Measurements from ENCODE around the gene EYA2.

EYA2 gene

GRCh38 chr20:47080365-47080764 is 185.7 kb downstream of the EYA2 start:
- no peak for DNase-seq

DNA sequence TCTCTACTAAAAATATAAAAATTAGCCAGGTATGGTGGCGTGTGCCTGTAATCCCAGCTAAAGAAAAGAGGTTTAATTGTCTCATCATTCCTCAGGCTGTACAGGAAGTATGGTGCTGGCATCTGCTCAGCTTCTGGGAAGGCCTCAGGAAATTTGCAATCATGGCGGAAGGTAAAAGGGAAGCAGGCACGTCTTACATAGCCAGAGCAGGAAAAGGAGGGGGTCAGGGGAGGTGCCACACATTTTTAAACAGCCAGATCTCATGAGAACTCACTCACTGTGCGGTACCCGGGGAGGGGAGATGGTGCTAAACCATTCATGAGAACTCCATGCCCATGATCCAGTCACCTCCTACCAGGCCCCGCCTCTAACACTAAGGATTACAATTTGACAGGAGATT is 191.7 kb downstream of the EYA2 start:
- DNase-seq: no peak

GRCh38 chr20:47088335-47088734 is 193.7 kb downstream of the EYA2 start:
- DNase-seq: no peak

DNA sequence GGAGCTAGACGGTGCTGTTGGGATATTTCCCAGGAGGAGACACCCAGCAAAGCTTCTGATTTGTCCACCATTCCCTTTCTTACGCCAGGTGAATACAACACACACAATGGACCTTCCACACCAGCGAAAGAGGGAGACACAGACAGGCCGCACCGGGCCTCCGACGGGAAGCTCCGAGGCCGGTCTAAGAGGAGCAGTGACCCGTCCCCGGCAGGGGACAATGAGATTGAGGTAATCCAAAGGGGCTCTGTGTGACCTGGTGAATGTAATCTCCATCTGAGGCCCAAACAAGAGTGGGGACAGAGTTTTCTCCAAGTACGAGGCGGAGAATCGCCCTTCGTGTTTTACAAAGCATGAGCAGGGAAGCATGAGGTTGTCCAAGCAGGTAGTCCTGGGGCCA is 194.5 kb downstream of the EYA2 start:
- DNase-seq: no peak

- DNase-seq: no peak
Measured at GRCh38 chr20:47090835-47091234, 196.2 kb downstream of the EYA2 start.

DNA sequence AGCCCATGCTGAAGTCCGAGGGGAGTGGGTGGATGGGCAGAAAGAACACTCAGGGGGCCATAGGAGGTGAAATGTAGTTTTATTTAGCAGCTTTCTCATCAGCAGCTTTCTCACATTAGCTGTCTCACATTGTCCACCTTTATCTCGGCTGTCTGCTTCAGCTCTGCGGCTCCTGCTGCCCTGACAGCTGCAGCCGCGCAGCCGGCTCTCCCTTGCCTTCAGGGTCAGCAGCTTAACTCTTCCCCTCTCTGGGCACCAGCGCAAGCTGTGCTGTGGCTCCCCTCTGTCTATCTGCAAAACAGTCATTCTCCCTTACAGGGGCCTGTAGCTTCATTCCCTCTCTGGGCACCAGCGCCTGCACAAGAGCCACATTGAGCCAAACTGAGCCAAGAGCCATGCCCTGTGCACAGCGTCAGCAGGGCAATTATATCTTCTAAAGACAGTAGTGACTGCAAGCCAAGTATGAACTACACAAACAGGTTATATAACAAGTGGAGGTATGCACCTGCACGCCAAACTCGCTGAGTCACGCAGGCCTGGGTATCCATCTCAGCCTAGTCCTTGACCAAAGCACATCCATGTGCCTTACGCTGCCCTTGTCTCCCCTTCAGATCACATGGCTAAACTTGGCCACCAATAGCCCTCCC is 198.8 kb downstream of the EYA2 start:
- no peak for DNase-seq

DNA sequence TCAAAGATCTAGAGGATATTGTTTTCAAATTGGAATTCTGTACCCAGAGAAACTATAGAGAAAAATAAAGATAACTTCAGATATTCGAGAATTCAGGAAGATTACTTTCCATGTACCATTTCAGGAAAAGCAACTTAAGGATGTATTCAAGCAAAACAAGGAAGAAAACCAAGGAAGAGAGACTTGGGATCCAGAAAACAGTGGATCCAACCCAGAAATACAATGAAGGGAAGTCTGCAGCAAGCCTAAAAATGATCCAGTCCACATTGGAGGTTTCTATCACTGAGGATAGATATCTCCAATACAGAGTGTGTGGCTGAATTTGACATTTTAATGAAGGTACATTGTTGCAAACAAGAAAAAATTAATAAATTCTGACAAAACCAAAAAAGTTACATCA is 201.0 kb downstream of the EYA2 start:
- DNase-seq: no peak

DNA sequence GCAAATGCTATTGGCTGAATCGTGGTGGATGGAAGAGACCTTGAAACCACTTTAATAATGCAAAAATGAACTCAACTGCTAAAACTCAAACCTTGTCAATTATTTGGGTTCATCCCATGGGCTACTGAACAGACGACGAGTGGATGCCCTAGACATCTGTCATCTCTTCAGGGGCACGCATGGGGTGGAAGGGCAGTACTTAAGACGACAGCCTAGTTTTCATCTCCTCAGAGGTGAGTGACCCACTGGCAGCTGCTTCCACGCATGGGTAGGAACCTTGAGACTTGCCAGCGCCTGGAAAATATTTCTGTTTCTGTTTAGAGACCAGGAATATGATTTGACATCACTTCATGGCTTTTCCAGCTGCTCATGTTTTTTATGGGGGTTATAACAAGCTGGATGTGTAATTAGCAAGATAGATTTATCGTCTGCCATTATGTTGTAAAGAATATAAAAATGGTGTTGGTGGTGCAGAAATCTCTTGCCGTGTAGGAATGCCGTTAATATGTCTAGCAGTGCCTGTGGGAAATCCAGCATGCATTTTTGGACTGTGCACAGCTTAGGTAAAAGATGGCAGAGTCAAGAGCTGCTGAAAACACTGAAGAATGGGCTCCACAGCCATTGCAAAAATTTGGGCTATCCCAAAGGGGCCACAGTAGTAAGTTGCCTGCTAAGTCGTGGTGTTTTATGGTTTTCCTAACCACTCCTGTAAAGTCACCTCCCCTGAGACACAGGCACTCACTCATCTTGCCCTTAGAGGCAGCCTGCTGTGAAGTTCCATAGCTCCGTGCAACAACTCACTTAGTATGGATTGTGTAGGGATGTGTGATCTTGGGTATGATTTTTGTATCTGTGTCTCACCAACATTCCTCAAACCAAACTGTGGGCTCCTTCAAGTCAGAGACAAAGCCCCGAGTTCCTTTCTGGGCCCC is 203.3 kb downstream of the EYA2 start:
- no peak for DNase-seq

DNA sequence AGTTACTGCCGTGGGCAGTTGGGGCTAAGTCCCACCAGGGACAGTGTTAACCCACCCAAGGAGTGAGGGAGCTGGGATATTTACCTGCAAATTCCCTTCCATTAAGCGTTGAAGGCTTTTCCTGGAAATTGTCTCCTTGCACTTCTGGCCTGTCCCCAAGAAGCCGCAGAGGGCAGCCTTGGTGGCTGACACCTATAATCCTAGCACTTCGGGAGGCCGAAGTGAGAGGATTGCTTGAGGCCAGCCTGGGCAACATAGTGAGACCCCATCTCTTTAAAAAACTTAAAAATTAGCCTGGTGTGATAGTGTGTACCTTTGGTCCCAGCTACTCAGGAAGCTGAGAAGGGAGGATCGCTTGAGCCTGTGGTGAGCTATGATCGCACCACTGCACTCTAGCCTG is 204.4 kb downstream of the EYA2 start:
- DNase-seq: no peak

- no peak for DNase-seq
Measured at GRCh38 chr20:47099825-47100441, 205.3 kb downstream of the EYA2 start.

DNA sequence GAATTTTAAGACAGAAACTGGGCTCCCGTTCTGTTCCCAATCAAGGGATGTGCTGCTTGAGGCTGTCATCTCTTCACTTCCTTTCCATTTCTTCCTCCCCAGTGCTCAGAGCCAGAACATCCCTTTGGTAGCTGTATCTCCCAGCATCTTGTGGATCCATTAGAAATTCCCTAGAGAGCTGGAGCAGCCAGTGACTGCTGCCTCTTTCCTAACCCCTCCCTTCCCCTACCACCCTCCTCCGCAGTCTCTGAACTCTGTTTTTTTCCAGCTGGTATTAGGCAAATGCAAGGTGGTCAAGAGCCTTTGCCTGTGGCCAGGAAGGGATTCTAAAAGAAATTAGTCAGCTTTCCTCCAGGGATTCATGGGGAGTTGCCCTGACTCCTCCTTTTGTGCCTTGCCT is 208.0 kb downstream of the EYA2 start:
- DNase-seq: no peak

DNA sequence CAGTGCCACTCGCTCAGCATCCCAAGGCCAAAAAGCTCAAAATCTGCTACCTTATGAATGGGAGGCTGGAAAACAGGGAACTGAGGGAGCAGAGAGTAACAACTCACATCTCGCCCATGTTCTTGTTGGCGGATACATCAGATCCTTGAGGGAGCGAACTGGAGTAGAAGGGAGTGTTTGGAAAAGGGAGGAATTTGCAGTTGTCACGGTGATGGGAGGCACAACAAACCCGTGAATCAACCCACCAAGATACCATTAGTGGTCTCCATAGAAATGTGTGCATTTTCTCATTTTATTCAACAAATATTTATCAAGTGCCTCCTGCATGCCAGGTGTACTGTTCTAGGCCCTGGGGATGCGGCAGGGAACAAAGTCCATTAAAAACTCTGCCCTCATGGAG is 212.1 kb downstream of the EYA2 start:
- no peak for DNase-seq

DNA sequence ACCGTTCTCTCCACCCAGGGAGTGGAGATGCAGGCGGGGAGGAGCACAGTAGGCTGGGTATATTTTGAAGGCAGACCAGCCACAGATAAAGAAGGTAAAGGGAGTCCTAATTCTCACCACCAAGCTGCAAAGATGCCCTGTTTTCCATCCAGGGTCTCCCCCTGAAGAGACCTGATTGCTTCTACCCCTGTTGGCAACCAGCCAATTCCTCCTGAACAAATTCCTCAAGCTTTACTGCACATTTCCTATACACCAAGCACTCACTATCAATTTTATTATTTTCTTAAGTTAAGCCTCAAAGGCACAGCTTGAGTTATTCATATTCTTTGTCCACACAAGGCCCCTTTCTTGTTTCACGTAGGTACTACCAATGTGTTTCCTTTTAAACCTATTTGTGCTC is 214.4 kb downstream of the EYA2 start:
- no peak for DNase-seq

- DNase-seq: no peak
Measured at GRCh38 chr20:47110819-47111218, 216.2 kb downstream of the EYA2 start.

DNA sequence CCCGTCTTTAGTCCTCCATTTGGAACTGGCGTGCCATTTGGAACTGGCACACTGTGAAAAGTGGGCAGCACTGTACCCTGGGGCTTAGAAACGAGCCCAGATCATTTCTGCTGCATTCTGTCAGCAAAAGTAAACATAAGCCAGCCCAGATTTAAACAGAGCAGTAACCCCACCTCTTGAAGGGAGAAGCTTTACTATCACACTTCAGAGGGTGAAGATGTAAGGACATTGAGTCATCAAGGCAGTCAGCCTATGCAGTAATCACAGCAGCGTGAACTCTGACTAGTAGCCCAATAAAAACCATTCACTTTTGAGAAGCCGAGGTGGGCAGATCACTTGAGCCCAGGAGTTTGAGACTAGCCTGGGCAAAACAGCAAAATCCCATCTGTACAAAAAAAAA is 216.9 kb downstream of the EYA2 start:
- no peak for DNase-seq

DNA sequence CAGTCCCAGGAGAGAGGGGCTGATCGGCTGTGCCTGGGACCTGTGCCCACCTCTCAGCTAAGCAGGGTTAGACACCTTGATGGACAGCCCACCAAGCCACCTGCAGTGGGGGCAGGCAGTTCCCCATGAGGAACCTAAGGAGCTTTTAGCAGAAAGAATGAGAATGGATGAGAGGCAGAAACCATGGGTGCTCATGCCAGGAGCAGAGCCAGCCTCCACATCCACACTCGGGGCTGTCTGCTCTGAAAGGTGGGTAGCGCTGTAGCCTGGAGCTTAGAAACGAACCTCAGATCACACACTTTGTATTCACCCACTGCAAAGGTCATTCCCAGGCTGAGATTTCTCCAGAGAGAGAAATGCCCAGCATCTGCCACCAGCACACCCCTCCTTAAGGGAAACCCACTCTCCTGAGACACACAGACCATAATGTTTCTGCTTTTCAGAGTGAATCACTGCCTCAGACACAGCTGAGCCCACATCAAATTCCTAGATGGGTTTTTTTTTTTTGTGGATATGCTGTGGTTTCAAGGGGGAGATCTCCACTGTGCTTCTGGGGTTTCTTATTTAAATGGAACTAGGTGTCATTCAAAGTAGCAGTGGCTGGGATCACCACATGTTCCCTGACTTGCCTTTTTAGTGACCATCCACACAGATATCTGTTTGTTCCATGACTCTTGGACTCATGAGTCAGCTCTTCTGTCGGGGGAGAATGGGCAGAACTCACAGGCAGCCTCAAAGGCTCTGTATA is 218.9 kb downstream of the EYA2 start:
- no peak for DNase-seq

DNA sequence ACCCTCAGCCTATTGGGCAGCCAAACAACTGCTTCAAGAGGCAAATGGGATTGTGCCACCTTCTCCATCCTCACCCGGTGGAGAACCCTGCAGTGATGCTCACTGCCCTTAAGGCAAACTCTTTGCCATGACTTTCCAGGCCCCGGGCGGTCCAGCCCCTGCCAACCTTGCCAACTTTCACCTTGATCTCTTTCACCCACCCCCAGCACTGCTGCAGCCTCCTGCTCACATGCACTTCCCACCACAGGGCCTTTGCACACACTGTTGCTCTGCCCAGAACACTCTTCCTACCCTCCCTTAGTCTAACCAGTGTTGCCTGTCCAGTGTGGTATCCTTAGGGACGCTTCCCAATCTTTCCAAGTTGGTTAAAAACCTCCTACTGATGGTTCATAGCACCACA is 221.1 kb downstream of the EYA2 start:
- DNase-seq: no peak

DNA sequence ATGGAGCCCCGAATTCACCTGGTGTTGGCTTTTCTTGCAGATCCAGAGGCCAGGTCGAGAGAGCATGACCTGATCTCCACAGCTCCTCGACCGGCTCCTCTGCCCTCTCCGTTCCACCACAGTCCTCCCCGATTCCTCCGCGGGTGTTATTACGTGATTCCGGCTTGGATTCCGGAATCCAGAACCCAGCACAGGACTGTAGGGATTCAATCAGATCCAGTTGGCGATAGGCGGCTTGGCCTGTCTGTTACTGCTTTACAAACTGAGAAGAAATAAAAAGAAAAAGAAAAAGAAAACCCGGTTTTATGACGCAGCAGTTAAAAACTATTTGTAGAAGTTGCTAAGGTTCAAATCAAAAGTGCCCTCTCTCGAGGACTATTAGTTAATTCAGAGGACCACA is 222.7 kb downstream of the EYA2 start:
- DNase-seq: no peak

- no peak for DNase-seq
Measured at GRCh38 chr20:47117773-47118172, 223.1 kb downstream of the EYA2 start.

GRCh38 chr20:47118206-47118605 is 223.6 kb downstream of the EYA2 start:
- DNase-seq: no peak

DNA sequence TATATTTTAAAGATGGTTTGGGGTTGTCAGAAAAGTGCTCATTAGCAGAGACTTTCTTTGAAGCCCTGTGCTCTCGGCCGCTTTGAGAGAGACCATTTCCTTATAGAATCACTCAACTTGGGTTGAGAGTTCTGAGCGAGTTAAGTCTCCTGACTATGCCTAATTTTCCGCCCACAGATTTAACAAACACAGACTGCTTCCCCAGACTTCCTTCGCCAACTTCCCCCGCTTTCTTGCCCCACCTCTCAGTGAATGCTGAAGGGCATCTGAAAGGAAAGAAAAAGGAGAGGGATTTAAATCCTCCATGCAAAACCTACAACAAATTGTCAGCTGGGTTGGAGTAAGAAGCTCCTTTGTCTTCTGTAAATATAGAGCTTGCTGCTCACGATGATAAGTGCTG is 224.0 kb downstream of the EYA2 start:
- no peak for DNase-seq

GRCh38 chr20:47120346-47120936 is 225.8 kb downstream of the EYA2 start:
- DNase-seq: no peak

- no peak for DNase-seq
Measured at GRCh38 chr20:47122560-47122959, 227.9 kb downstream of the EYA2 start.

Measured in stimulated activated CD4-positive, alpha-beta T cell treated with anti-CD3 and anti-CD28 coated beads, Interleukin-12 subunit alpha, Interleukin-12 subunit beta, amount 100 ng/mL, for 4 hours (primary cell).